Smooth muscle cell of the brain vasculature (primary cell): ENCODE data around the gene SEC61A1.

Experiments used
- DNase-seq: peaks from one replicate; pipeline ENCODE4 v3.0.0-alpha.2; 2012; ENCODE audit warnings: low read depth, low spot score

The SEC61A1 gene

DNA sequence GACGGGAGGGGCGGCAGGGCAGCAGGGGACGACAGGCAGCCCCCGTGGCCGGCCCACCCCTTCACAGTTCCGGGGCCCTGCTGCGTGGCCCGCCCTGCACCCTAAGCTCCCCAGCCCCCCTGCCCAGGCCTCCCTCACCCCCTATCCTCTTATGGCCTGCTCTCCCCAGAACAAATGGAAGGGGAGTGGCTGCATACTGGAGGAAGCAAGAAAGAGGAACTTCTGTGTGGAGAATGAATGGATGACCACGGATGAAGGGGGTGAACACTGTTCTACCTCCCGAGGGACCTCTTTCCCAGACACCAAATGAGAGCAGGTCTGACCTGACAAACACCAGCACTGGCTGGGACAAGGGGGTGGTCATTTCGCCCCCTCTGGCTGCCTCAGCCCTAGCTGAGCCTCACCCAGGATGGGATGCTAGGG is 25.0 kb downstream of the SEC61A1 start:
- DNase-seq = no peak

DNA sequence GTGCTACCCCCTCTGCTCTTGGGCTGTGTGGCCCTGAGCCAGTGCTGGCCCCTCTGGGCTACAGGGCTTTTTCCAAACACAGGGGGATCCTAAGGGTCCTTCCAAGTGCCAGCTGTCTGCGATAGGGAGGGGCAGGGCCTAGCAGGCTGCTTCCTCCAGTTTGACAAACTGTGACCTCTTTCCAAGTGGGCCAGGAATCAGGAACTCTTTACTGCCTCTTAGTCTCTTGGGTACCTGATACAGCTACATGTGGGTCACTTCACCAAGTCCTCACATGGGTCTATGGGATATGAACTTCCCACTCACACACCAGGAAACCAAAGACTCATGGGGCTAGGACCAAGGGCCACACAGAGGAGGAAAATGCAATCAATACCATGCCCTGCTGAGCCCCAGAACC is 25.4 kb downstream of the SEC61A1 start:
- no peak for DNase-seq

DNA sequence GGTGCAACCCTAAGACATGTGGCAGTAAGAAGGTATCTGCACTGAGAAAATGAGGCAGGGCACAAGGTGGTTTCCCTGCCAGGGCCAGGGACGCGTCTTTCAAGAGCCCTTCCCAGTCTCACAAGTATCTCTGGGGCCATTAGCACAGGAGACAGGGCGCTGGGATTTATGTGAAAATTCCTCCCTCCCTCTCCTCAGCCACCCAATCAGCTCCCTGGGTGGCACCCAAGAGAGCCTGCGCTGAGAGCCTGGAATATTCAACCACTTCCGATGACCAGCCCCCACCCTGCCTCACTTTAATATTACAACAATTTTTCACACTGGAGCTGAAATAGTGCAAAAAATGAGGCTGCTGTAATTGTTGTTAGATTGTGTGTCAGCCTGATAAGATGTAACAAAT is 26.1 kb downstream of the SEC61A1 start:
- DNase-seq = no peak

DNA sequence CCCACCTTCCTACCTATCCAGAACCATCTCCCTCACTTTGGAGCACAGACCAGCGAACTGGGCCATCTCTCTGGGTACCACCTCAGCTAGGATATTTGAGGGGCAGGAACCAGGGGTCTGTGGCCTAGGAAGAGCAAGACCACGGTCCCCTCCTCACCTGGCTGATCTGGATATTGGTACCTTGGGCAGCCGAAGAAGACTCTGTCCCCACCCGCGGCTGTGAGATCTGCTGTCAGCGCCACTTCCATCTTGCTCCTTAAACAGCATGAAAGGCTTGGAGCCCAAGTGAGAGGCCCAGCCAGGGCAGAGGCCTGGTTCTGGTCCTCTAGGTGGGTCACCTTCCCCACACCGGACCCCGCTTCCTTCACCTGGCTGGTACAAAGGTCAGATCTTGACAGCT is 26.6 kb downstream of the SEC61A1 start:
- DNase-seq = no peak

- no peak for DNase-seq
Measured at GRCh38 chr3:128079823-128080222, 27.6 kb downstream of the SEC61A1 start.

- peak; percentile 66 for DNase-seq
Measured at GRCh38 chr3:128080323-128081080, 28.3 kb downstream of the SEC61A1 start.

- DNase-seq = no peak
Measured at GRCh38 chr3:128081226-128081625, 29.0 kb downstream of the SEC61A1 start.

GRCh38 chr3:128081846-128082245 is 29.6 kb downstream of the SEC61A1 start:
- no peak for DNase-seq

GRCh38 chr3:128082546-128082945 is 30.3 kb downstream of the SEC61A1 start:
- no peak for DNase-seq

- no peak for DNase-seq
Measured at GRCh38 chr3:128083396-128083795, 31.2 kb downstream of the SEC61A1 start.

DNA sequence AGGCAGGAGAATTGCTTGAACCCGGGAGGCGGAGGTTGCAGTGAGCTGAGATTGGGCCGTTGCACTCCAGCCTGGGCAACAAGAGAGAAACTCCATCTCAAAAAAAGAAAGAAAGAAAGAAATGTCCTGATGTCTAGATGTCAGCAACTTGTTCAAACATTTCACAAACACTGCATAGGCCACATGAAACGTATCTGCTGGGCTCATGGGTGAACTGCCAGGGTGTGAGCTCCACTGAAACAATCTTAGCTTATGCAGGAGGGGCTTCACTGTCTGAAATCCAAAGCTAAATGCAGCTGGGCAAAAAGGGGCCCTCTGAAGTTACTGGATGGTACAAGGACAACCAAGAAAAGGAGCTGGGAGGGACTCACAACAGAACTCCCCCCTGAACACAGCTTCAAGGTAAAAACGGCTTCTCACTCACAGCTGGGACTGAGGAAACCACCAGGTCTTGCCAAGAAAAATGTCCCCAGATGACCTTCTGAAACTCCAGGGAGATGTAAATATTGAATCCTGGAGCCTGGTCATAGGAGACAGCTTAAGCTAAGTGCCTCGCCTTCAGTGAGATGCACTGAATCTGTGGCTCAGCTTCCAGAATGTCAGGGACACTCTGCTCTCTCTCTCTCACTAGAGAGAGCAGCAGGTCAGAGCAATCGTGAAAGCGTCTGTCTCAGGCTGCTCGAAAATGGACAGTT is 31.9 kb downstream of the SEC61A1 start:
- no peak for DNase-seq

DNA sequence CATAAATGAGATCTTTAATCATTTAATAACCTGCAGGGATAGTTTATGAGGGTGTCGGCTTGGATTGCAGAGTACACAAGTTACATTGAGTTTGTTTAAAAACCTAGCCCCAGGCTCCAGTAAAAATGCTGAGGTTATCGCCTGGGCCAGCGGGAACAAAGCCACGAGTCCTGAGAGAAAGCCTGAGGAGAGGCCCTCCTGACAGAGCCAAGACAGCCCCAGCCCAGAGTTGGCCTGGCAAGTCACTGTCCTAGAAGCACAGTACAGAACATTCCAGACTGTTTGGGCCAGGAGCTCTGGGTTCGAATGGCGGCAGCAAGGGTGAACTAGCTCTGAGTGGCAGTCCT is 32.4 kb downstream of the SEC61A1 start:
- DNase-seq = no peak

DNA sequence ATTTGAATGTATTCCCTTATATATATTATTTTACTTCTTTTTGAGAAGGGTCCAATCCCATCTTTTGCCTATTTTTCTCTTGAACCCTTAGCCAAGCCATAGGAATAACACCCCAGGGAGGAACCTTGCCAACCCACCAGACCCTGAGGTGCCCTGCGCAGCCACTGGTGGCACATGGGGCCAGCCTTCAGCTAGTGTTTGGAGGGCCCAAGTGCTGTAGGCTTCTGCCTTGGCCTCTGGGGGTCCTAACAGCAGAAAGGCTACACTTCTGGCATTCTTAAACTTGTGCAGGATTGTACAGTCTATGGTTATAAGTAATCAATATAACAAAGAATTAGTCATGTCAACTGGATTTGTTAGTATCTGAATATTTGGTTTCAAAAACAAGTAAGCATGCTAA is 36.9 kb downstream of the SEC61A1 start:
- DNase-seq = no peak

DNA sequence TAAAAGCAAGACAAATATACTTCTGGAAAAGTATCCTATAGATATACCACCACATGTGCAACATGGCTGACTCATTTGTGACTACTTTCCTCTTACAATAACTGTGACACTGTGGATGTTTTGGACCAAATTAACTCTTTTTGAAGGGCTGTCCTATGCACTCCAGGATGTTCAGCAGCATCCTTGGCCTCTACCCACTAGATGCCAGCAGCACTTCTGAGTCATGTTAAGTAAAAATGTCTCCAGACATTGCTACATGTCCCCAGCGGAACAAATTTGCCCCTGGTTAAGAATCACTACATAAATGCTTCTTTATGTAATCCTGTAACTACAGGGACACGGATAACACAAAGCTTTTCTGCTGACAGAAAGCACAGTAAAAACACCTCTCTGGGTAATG is 39.3 kb downstream of the SEC61A1 start:
- no peak for DNase-seq

DNA sequence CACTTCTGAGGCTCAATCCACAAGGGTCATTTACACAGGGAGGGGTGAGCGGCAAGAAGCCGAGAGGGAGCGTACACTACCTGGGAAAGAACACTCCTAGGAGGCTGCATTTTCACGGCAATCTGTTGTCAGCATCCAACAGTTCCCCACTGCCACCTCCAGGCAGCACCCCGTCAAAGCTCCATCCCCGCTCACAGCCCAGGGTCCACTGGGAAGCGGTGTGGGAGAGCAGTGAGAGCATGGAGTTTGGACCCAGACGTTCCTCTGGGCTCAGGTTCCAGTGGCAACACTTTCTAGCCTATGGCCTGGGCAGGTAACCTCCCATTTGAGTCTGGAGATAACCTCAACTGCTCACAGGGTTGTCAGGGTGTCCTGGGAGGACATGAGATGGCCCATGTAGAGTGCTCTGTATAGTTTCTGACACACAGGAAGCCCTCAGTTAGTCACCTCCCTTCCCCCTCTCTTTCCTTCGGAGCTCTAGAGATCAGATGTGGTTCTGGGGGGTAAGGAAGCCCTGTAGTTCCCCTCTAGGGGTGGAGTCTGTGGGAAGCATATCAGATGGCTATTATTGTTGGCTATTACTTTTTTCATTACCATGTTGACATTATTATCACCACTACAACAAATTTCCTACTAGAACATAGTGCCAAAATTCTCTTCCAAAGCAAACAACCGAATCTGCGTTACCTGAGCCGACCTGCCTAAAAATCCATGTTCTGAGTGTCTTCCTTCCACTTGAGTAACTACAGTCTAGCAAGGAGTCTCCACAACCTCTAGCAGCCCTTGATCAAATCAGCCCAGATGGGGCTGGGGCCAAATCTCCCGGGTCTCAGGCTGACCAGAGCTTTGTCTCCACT is 42.3 kb downstream of the SEC61A1 start:
- DNase-seq = no peak

- peak; percentile 58 for DNase-seq
Measured at GRCh38 chr3:128095222-128095703, 43.0 kb downstream of the SEC61A1 start.

DNA sequence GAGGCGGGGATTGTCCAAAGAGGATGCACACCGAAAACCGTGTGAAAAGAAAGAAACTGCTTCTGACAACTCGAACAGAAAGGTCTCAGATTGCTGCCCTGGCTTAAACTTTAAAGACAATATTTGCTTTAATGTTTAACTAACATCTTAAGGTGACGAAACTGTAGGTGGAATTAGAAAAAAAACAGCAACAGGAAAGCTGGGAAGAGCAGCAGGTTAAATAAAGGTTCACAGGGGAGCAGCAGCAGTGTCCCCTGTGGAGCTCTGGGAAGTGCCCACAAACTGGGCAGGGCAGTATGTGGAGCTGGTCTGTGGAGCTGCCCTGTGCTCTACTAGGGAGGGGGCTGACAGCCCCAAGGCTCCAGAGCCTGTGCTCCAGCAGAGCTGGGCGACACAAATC is 46.0 kb downstream of the SEC61A1 start:
- no peak for DNase-seq

DNA sequence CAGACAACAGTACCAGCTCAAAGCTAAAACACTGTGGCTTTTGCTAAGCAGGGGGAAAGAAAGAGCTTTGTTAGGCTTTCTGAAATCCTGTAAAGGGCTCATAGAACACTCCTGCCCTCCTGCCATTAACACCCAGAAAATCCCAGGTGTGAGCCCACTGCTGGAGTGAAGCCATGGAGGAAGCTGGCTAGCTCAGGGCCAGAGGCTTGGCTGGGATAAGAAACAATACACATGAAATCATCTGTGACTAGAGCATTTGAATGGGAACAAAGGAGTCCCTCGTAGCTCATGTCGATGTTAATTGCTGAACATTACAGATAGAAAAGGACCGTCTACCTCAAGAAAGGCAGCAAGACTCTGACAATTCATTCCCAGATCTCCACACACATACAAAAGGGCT is 47.9 kb downstream of the SEC61A1 start:
- no peak for DNase-seq

GRCh38 chr3:128100638-128101037 is 48.4 kb downstream of the SEC61A1 start:
- DNase-seq = no peak

DNA sequence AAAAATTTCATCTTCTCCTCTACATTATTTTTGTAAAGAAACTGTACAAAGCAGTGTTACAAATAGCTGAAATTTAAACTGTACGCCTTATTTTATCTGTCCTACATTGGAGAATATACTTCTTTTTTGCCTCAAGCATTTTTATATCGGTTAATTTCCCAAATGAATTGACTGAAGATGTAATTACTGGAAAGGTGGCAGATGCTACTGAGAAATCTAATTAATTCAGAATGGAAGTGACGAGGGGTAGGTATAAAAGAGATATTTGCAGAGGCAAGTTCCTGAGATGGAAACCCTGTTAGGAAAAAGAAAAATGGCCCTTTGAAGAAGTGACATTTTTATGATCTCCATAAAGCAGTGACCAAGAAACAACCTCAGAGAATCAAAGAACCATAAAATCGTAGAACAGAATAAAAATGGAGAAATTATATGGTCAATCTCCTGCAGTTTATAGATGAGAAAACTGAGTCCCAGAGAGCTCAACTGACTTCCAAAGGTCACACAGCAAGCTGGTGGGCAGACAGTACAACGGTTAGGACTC is 51.0 kb downstream of the SEC61A1 start:
- no peak for DNase-seq

DNA sequence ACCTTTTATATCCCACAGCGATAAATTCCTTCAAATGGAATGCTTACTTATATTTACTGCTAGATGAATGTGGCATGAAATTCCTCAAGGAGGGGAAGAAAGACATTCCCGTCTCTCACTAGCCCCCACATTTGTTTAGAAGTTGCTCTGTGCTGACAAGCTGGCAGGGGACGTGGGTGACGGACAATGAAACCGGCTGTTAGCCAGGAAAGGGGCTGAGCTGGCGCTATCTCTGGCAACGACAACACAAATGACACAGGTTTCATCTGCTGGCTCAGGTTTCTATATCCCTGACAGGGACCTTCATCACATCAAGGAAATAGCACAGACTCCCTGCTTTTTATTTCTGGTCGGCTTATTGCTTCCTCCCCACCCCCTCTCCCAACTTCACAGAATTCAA is 55.6 kb downstream of the SEC61A1 start:
- DNase-seq = no peak

- DNase-seq = no peak
Measured at GRCh38 chr3:128111147-128111546, 58.9 kb downstream of the SEC61A1 start.
